ENCODE measurements around the gene PRR5L. TPM values are rescaled to one million over a fixed set of nuclear protein-coding genes. Genes with fewer than 3 reads are reported as not detected.

PRR5L gene, protein sequence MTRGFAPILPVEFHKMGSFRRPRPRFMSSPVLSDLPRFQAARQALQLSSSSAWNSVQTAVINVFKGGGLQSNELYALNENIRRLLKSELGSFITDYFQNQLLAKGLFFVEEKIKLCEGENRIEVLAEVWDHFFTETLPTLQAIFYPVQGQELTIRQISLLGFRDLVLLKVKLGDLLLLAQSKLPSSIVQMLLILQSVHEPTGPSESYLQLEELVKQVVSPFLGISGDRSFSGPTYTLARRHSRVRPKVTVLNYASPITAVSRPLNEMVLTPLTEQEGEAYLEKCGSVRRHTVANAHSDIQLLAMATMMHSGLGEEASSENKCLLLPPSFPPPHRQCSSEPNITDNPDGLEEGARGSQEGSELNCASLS
- 2.3 and 7.6 TPM in 2 replicates for total RNA-seq

DNA sequence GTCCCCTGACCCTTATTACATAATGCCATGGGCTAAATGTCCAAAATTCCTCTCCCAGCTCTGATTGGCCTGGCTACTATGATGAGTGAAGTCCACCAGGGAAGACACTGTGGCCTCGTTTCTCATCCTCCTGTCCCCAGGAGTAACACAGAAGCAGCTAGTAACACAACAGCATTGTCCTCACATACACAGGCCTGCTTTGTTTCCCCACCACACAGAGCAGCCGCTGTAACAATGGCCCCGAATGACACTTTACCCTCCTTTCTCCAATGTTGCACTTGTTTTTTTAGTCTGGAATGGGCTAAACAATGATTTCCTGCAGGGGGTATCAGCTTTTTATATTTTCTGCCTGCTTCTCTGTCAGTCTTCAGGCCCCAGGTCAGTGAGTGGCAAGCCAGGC lies at the start of gene PRR5L:
PRR5L (plus strand) TSS at position 363 of the 400 bp plus-strand sequence. CDS start 104,834 bp downstream, outside the sequence.

DNA sequence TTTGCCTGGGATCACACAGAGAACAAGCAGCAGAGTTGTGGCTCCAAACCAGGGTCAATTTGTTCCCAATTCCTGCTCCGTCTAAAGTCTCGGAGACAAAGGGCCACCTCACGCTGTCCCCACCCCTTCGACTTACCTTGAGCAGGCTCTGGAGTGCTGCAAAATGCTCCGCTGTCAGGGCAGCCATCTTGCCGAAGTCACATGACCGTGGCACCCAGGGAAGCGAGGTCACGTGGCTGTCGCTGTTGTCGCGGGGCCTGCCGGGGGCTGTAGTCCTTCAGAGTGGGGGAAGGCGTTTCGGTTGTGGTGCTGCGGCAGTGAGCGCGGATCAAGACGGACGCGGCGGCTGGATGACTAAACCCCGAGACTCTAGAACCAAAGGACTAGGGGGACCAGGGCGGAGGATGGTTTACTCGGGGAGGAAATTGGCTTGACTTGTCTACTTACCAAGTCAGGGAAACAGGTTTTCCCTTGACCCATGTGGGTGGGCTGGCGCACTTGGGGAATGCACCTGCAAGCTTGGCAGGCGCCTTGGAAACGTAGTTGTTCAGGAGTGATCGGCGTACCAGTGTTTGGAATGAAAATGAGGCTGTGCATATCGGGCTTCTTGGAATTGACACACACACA lies 6.7 kb upstream of the PRR5L start, which contains the start of gene COMMD9:
COMMD9 (minus strand) TSS at position 199 of the 627 bp plus-strand sequence; CDS start at position 187, 12 bp downstream.

DNA sequence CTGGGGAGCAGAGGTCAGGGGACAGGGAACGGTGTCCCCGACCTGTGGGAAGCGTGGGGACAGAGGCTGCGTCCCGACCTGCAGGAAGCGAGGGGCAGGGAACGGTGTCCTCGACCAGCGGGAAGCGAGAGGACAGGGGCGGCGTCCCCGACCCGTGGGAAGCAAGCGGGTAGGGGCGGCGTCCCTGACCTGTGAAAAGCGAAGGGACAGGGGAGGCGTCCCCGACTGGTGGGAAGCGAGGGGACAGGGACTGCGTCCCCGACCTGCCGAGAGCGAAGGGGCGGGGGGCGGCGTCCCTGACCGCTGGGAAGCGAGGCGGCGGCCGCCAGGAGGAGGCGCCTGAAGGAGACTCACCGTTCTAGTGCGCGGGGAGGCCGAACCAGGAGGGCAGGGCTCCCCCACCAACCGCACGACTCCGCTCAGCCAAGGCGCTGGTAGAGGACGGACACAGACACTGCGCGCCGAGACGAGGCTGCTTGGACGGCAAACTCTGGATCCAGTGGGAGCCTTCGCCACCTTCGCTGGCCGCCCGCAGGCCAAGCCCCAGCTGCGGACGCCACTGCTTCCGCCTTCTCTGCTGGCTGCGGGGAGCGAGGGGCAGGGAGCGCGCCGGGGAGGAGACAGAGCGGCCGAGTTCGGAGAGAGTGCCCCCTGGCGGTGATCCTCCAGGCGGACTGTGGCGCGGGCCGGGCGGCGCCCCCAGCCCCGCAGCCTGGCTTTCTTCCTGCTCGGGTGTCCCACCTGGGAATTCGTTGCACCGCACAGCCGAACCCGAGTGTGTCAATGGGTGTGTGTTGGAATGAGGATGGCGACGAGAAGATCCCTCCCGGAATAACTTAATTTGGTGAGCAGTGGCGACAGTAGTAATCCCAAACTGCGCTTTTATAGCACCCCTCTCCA lies 213.9 kb downstream of the PRR5L start, which contains the start of gene TRAF6:
TRAF6 (minus strand) TSS at position 579 of the 900 bp plus-strand sequence. CDS start 8,757 bp downstream, outside the sequence.

Other genes starting within 250 kb of the PRR5L start
- gene COMMD9, start 6.9 kb upstream of the PRR5L start, total RNA-seq = 17.6 and 20.1 TPM in 2 replicates
- 10.6 and 10.7 TPM in 2 replicates for gene TRAF6, start 214.0 kb downstream of the PRR5L start, total RNA-seq